Hepatocyte (in vitro differentiated cells): ENCODE data around the gene CUX1. TPM values are rescaled to one million over a fixed set of nuclear protein-coding genes. Genes with fewer than 3 reads are reported as not detected.

Experiments used
- DNase-seq: peaks from one replicate; pipeline ENCODE4 v3.0.0-alpha.2; 2016; ENCODE audit warnings: low spot score
- H2AFZ ChIP-seq: fragments of 200-600 bp; sonication (generic); 2 replicates; pipeline ENCODE4 v1.6.0; 2016; ENCODE audit warnings: antibody characterized with exemption, mild to moderate bottlenecking
- H3K27ac ChIP-seq: fragments of 200-600 bp; sonication (generic); 2 replicates; pipeline ENCODE4 v1.5.1; 2016; ENCODE audit warnings: mild to moderate bottlenecking
- H3K27me3 ChIP-seq: fragments of 200-600 bp; sonication (generic); 2 replicates; pipeline ENCODE4 v1.6.1; 2016
- H3K36me3 ChIP-seq: fragments of 200-600 bp; sonication (generic); replicated peaks from 2 replicates; pipeline ENCODE4 v1.5.1; 2016; ENCODE audit warnings: low read depth; ENCODE audit not compliant: insufficient read depth
- H3K4me1 ChIP-seq: fragments of 200-600 bp; sonication (generic); 2 replicates; pipeline ENCODE4 v1.5.1; 2016; ENCODE audit warnings: mild to moderate bottlenecking, moderate library complexity; ENCODE audit not compliant: insufficient read depth
- H3K4me2 ChIP-seq: fragments of 200-600 bp; sonication (generic); 2 replicates; pipeline ENCODE4 v1.6.0; 2016
- H3K4me3 ChIP-seq: fragments of 200-600 bp; sonication (generic); 2 replicates; pipeline ENCODE4 v1.5.1; 2016; ENCODE audit warnings: mild to moderate bottlenecking
- H3K79me2 ChIP-seq: fragments of 200-600 bp; sonication (generic); 2 replicates; pipeline ENCODE4 v1.6.0; 2017; ENCODE audit warnings: mild to moderate bottlenecking
- H3K9me2 ChIP-seq: fragments of 200-600 bp; sonication (generic); replicated peaks from 2 replicates; pipeline ENCODE4 v1.6.0; 2017; ENCODE audit warnings: mild to moderate bottlenecking; ENCODE audit not compliant: insufficient read depth
- H3K9me3 ChIP-seq: fragments of 200-600 bp; sonication (generic); 2 replicates; pipeline ENCODE4 v1.5.1; 2016; ENCODE audit warnings: low read depth, mild to moderate bottlenecking
- H4K20me1 ChIP-seq: fragments of 200-600 bp; sonication (generic); 2 replicates; pipeline ENCODE4 v1.6.0; 2016; ENCODE audit warnings: mild to moderate bottlenecking; ENCODE audit not compliant: insufficient read depth, poor library complexity, severe bottlenecking
- CTCF ChIP-seq: fragments of 200-600 bp; sonication (generic); IDR thresholded peaks from 2 replicates; pipeline ENCODE4 v1.5.1; 2016; ENCODE audit warnings: antibody characterized with exemption, mild to moderate bottlenecking; ENCODE audit not compliant: poor library complexity
- EZH2 ChIP-seq: fragments of 200-600 bp; sonication (generic); IDR thresholded peaks from 2 replicates; pipeline ENCODE4 v1.6.1; 2016; ENCODE audit warnings: antibody characterized with exemption, mild to moderate bottlenecking, borderline replicate concordance
- EZH2phosphoT487 ChIP-seq: fragments of 200-600 bp; sonication (generic); IDR thresholded peaks from one replicate; pipeline ENCODE4 v1.6.1; 2018; ENCODE audit warnings: antibody characterized with exemption, mild to moderate bottlenecking, low read depth, moderate library complexity; ENCODE audit not compliant: unreplicated experiment, severe bottlenecking
- WGBS: methylation state at CpG from one replicate; pipeline ENCODE4 v1.1.6; 2016; ENCODE audit warnings: low lambda C conversion rate; ENCODE audit errors: missing lambda C conversion rate; 5-methylcytosine and 5-hydroxymethylcytosine counted together
- polyA plus RNA-seq: library from polyadenylated mRNA; unstranded; fragments of >200 nt; fragmentation: Nextera tagmentation; extraction: Ambion mirVana; gene quantifications from 2 replicates; pipeline ENCODE4 v1.2.1, GENCODE V29; 2016
- total RNA-seq: library from RNA; depleted of rRNA; stranded (reverse); fragments of >200 nt; gene quantifications from 2 replicates; pipeline ENCODE4 v1.2.3, GENCODE V29; 2014

Gene CUX1
- total and polyA plus RNA-seq, 2 experiments from 2014 or later = 60.1 to 76.8 TPM

- peaks cover 39% of the 10 kb centered on the region for H3K4me1 ChIP-seq
- no peaks in the 10 kb centered on the region for H3K27me3 ChIP-seq
- no peak overlapping the region for H2AFZ ChIP-seq
- H3K4me2 ChIP-seq = no peak overlapping the region
- no peak for TF ChIP-seq CTCF
- no peak for TF ChIP-seq EZH2
- no peak for TF ChIP-seq EZH2phosphoT487
- no peaks in the 10 kb centered on the region for H3K9me3 ChIP-seq
- H3K4me3 ChIP-seq = no peak overlapping the region
- 83% methylated on average over 14 of the region's 14 CpGs for WGBS
- H3K36me3 ChIP-seq = no peaks in the 10 kb centered on the region
- H3K9me2 ChIP-seq = no peaks in the 10 kb centered on the region
- DNase-seq = no peak
- no peaks in the 10 kb centered on the region for H4K20me1 ChIP-seq
- peaks cover 85% of the 10 kb centered on the region for H3K79me2 ChIP-seq
- no peak overlapping the region for H3K27ac ChIP-seq
These were observed 114.7 kb downstream of the CUX1 start for GRCh38 chr7:101932083-101932482.

- no peaks in the 10 kb centered on the region for H4K20me1 ChIP-seq
- no peaks in the 10 kb centered on the region for H3K36me3 ChIP-seq
- no peak overlapping the region for H3K4me2 ChIP-seq
- no peak overlapping the region for H3K27ac ChIP-seq
- H3K9me2 ChIP-seq = no peaks in the 10 kb centered on the region
- TF ChIP-seq EZH2 (no peak), EZH2phosphoT487 (no peak), CTCF (no peak)
- no peaks in the 10 kb centered on the region for H3K27me3 ChIP-seq
- H3K79me2 ChIP-seq = peaks cover 85% of the 10 kb centered on the region
- H2AFZ ChIP-seq = no peak overlapping the region
- 91% methylated on average over 4 of the region's 4 CpGs for whole genome bisulfite sequencing
- H3K4me1 ChIP-seq = peaks cover 42% of the 10 kb centered on the region
- H3K9me3 ChIP-seq = no peaks in the 10 kb centered on the region
- DNase-seq = no peak
- no peak overlapping the region for H3K4me3 ChIP-seq
These were observed 115.6 kb downstream of the CUX1 start for GRCh38 chr7:101933028-101933427.

DNA sequence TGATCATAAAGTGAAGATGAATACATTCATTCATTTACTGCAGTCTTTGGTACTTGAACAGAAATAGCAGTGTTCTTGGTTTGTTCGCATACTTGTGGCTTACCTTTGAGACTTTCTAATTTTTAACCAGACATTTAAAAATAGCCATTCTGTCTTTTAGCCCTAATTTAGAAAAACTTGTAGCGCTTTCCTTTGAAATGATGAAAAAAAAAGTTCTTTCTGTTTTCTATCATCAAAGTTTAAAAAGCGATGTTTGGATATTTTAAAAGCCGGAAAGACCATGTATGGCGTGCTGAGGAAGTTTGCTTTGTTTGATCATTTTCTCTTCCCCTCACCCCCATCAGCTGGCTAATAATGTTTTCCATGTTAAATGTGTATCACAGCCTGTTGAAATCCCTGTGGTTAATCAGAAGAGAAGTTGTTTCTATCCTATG is 116.3 kb downstream of the CUX1 start:
- no peak overlapping the region for H2AFZ ChIP-seq
- no peaks in the 10 kb centered on the region for H3K9me2 ChIP-seq
- peaks cover 42% of the 10 kb centered on the region for H3K4me1 ChIP-seq
- peaks cover 91% of the 10 kb centered on the region for H3K79me2 ChIP-seq
- peak overlapping the region; percentile 68 for H3K4me2 ChIP-seq
- H3K36me3 ChIP-seq = no peaks in the 10 kb centered on the region
- H3K4me3 ChIP-seq = no peak overlapping the region
- TF ChIP-seq EZH2 (no peak), EZH2phosphoT487 (no peak), CTCF (no peak)
- no peak for DNase-seq
- no peaks in the 10 kb centered on the region for H4K20me1 ChIP-seq
- H3K27ac ChIP-seq = peak overlapping the region; percentile 92
- WGBS = 66% methylated on average over 5 of the region's 5 CpGs
- H3K27me3 ChIP-seq = no peaks in the 10 kb centered on the region
- no peaks in the 10 kb centered on the region for H3K9me3 ChIP-seq

GRCh38 chr7:101934618-101935017 is 117.2 kb downstream of the CUX1 start:
- H4K20me1 ChIP-seq = no peaks in the 10 kb centered on the region
- TF ChIP-seq CTCF (no peak), EZH2phosphoT487 (no peak), EZH2 (no peak)
- WGBS = 26% methylated on average over 11 of the region's 11 CpGs
- H3K4me3 ChIP-seq = no peak overlapping the region
- peaks cover 42% of the 10 kb centered on the region for H3K4me1 ChIP-seq
- H3K79me2 ChIP-seq = peaks cover 90% of the 10 kb centered on the region
- H2AFZ ChIP-seq = no peak overlapping the region
- peak overlapping the region; percentile 68 for H3K4me2 ChIP-seq
- peak overlapping the region; percentile 92 for H3K27ac ChIP-seq
- no peaks in the 10 kb centered on the region for H3K36me3 ChIP-seq
- no peaks in the 10 kb centered on the region for H3K9me3 ChIP-seq
- no peak for DNase-seq
- no peaks in the 10 kb centered on the region for H3K9me2 ChIP-seq
- H3K27me3 ChIP-seq = no peaks in the 10 kb centered on the region
